T follicular helper cell (primary cell): Measurements from ENCODE around the gene ANK3.

Source experiments
- DNase-seq: peaks from one replicate; pipeline ENCODE4 v3.0.0-alpha.2; 2020; ENCODE audit warnings: low read depth

ANK3 gene

GRCh38 chr10:60413306-60414012 is 23.8 kb upstream of the ANK3 start:
- no peak for DNase-seq

GRCh38 chr10:60410970-60411369 is 21.3 kb upstream of the ANK3 start:
- DNase-seq = no peak

- no peak for DNase-seq
These were observed 19.5 kb upstream of the ANK3 start for GRCh38 chr10:60409202-60409601.

- DNase-seq = no peak
These were observed 16.5 kb upstream of the ANK3 start for GRCh38 chr10:60406182-60406581.

- no peak for DNase-seq
These were observed 15.5 kb upstream of the ANK3 start for GRCh38 chr10:60405172-60405571.

- DNase-seq = no peak
These were observed 13.6 kb upstream of the ANK3 start for GRCh38 chr10:60403168-60403873.

- no peak for DNase-seq
These were observed 10.7 kb upstream of the ANK3 start for GRCh38 chr10:60400366-60400765.

GRCh38 chr10:60399328-60399727 is 9.7 kb upstream of the ANK3 start:
- DNase-seq = no peak

- no peak for DNase-seq
These were observed 8.1 kb upstream of the ANK3 start for GRCh38 chr10:60397792-60398191.

GRCh38 chr10:60396766-60397165 is 7.1 kb upstream of the ANK3 start:
- DNase-seq = no peak

- DNase-seq = no peak
These were observed 6.0 kb upstream of the ANK3 start for GRCh38 chr10:60395711-60396110.

- no peak for DNase-seq
These were observed 4.8 kb upstream of the ANK3 start for GRCh38 chr10:60394446-60394845.

GRCh38 chr10:60390224-60390626 is 550 bp upstream of the ANK3 start:
- no peak for DNase-seq

- no peak for DNase-seq
These were observed 870 bp downstream of the ANK3 start for GRCh38 chr10:60388709-60389301.

GRCh38 chr10:60388116-60388625 is 1.5 kb downstream of the ANK3 start:
- no peak for DNase-seq

- DNase-seq = no peak
These were observed 2.1 kb downstream of the ANK3 start for GRCh38 chr10:60387531-60387930.

GRCh38 chr10:60385399-60385738 is 4.3 kb downstream of the ANK3 start:
- DNase-seq = no peak

GRCh38 chr10:60384708-60385398 is 4.8 kb downstream of the ANK3 start:
- no peak for DNase-seq

- no peak for DNase-seq
These were observed 5.7 kb downstream of the ANK3 start for GRCh38 chr10:60384011-60384410.

GRCh38 chr10:60382946-60383681 is 6.6 kb downstream of the ANK3 start:
- DNase-seq = no peak

GRCh38 chr10:60380781-60381180 is 8.9 kb downstream of the ANK3 start:
- no peak for DNase-seq

GRCh38 chr10:60377955-60378354 is 11.7 kb downstream of the ANK3 start:
- no peak for DNase-seq
